ENCODE results near the gene TMPRSS11F. TPM values are rescaled to one million over a fixed set of nuclear protein-coding genes. Genes with fewer than 3 reads are reported as not detected.
A peak's percentile ranks its signal among the peaks of the same experiment; 100 is the strongest.
"Not testable (repeated sequence)": the region's sequence is repeated elsewhere in the genome, so short reads cannot be mapped to it uniquely, and the experiment has no call there.

The TMPRSS11F gene
- total RNA-seq, result not detected in 2 replicates

- H3K4me1 Mint-ChIP-seq (ENCODE audit: low read depth), result no peaks in the 10 kb centered on the region
- no peaks in the 10 kb centered on the region for H3K9me3 Mint-ChIP-seq
- H3K4me3 Mint-ChIP-seq (ENCODE audit: low read depth), result no peak within 1 kb of the TSS
- no peak for DNase-seq (ENCODE audit: low spot score)
- no peaks in the 10 kb centered on the region for H3K27me3 Mint-ChIP-seq (ENCODE audit: low read depth)
- intact Hi-C loops (cut with micrococcal nuclease), result no loop called here
- no peak within 1 kb of the TSS for H3K27ac Mint-ChIP-seq
- no peaks in the 10 kb centered on the region for H3K36me3 Mint-ChIP-seq (ENCODE audit: low read depth)
Observed at GRCh38 chr4:68129793-68130192, at the start of gene TMPRSS11F. Gene TMPRSS11F (minus strand): TSS chr4:68129869. CDS start chr4:68129820, 49 bp downstream.

DNA sequence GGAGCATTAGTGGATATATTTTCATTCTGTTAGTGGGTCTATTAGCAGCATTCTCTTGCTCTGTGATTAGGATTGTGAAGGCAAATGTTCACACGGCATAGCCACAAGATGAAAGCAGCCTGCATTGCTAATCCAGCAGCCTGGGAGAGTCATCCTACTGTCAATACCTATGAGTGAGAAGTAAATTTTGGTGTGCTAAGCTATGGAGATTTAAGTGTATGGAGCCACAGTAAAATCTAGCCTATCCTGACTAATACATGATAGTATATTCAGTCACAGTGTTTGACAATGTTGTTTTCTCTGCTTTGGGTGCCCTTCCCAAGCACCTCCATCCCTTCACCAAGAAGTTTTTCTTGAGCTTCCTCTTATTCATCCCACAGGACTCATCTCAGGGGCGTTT is 47.2 kb upstream of the TMPRSS11F start:
- intact Hi-C loops (cut with micrococcal nuclease), result loop anchor here (1.0 to 10.0 kb wide), 3 partner anchors 198 to 628 kb away; no protein-coding TSS in a partner anchor
- peaks cover 6% of the 10 kb centered on the region for H3K4me1 Mint-ChIP-seq (ENCODE audit: low read depth)
- peaks cover 2% of the 10 kb centered on the region for H3K27me3 Mint-ChIP-seq (ENCODE audit: low read depth)
- no peaks in the 10 kb centered on the region for H3K36me3 Mint-ChIP-seq (ENCODE audit: low read depth)
- DNase-seq (ENCODE audit: low spot score), result no peak
- H3K9me3 Mint-ChIP-seq, result no peaks in the 10 kb centered on the region
- no peak overlapping the region for H3K4me3 Mint-ChIP-seq (ENCODE audit: low read depth)
- no peak overlapping the region for H3K27ac Mint-ChIP-seq

DNA sequence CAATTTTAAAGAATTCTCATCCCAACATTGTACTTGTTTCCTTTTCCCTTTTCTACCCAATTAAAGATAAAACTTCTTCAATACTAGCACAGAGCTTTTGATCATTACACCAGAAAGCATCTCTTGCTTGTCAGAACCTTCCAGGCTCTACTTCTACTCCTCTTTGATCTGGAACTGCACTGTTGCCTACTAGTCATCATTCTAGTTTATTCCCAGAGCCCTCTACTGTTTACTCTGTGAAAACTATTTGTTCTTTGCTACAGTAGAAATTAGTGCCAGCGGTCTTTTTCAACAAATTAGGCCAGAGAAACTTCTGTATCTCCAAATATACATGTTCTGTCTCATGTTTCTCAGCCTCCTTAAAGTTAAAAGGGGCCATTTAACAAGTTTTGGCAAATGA is 46.8 kb upstream of the TMPRSS11F start:
- no peak overlapping the region for H3K27ac Mint-ChIP-seq
- intact Hi-C loops (cut with micrococcal nuclease), result loop anchor here (1.0 to 10.0 kb wide), 3 partner anchors 198 to 627 kb away; no protein-coding TSS in a partner anchor
- no peak overlapping the region for H3K4me3 Mint-ChIP-seq (ENCODE audit: low read depth)
- H3K9me3 Mint-ChIP-seq, result no peaks in the 10 kb centered on the region
- no peaks in the 10 kb centered on the region for H3K36me3 Mint-ChIP-seq (ENCODE audit: low read depth)
- peaks cover 6% of the 10 kb centered on the region for H3K4me1 Mint-ChIP-seq (ENCODE audit: low read depth)
- no peak for DNase-seq (ENCODE audit: low spot score)
- H3K27me3 Mint-ChIP-seq (ENCODE audit: low read depth), result peaks cover 4% of the 10 kb centered on the region

DNA sequence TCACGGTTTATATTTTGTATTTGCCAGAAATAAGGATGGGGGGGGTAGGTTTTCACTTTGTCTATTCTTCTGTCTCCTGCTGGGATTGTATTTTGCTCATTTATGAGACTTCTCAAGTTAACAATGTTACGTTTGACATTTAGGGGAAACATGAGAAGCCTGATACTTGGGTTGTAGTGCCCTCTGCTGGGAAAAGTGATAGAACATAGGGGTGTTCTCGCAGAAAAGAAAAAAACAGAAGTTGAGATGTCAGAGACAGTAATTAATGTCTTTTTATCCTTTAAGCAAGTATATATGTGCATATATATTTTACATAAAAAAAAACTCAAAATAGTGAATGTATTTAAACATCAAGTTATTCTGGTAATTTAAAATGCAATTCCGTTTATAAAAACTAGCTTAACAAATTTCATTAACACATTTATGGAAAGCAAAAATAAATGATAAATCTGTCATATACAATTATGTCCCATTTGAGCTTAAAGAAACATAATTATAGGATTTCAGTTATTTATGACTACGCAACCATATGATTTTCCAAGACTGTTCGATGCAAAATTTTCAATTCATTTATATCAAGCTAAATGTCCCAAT is 46.0 kb upstream of the TMPRSS11F start:
- Mint-ChIP-seq H3K27me3 (ENCODE audit: low read depth) (peaks cover 4% of the 10 kb centered on the region), H3K27ac (no peak overlapping the region), H3K4me1 (ENCODE audit: low read depth) (peaks cover 6% of the 10 kb centered on the region), H3K36me3 (ENCODE audit: low read depth) (no peaks in the 10 kb centered on the region), H3K9me3 (no peaks in the 10 kb centered on the region), H3K4me3 (ENCODE audit: low read depth) (no peak overlapping the region)
- DNase-seq (ENCODE audit: low spot score), result peak; percentile 18
- intact Hi-C loops (cut with micrococcal nuclease), result loop anchor here (1.0 to 10.0 kb wide), 5 partner anchors 187 to 626 kb away; partner anchors contain the start of gene UBA6

DNA sequence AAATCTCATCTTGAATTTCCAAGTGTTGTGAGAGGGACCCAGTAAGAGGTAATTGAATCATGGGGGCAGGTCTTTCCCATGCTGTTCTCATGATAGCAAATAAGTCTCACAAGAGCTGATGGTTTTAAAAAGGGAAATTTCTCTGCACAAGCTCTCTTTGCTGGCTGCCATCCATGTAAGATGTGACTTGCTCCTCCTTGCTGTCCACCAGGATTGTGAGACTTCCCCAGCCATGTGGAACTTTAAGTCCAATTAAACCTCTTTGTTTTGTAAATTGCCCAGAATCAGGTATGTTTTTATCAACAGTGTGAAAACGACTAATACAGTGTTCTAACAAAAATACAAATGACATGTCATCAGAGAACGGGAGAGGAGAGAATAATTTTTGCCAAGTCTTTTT is 44.7 kb upstream of the TMPRSS11F start:
- not testable (repeated sequence) for H3K27me3 Mint-ChIP-seq (ENCODE audit: low read depth); H3K4me1 Mint-ChIP-seq (ENCODE audit: low read depth); H3K9me3 Mint-ChIP-seq; H3K36me3 Mint-ChIP-seq (ENCODE audit: low read depth); H3K27ac Mint-ChIP-seq; H3K4me3 Mint-ChIP-seq (ENCODE audit: low read depth); DNase-seq (ENCODE audit: low spot score)
- intact Hi-C loops (cut with micrococcal nuclease), result loop anchor here (10.0 kb wide), 1 partner anchor 200 kb away; no protein-coding TSS in a partner anchor

GRCh38 chr4:68172147-68172546 is 42.5 kb upstream of the TMPRSS11F start:
- DNase-seq (ENCODE audit: low spot score); H3K4me3 Mint-ChIP-seq (ENCODE audit: low read depth); H3K4me1 Mint-ChIP-seq (ENCODE audit: low read depth); H3K27ac Mint-ChIP-seq; H3K36me3 Mint-ChIP-seq (ENCODE audit: low read depth); H3K9me3 Mint-ChIP-seq; H3K27me3 Mint-ChIP-seq (ENCODE audit: low read depth): not testable (repeated sequence)
- intact Hi-C loops (cut with micrococcal nuclease), result loop anchor here (10.0 kb wide), 1 partner anchor 203 kb away; no protein-coding TSS in a partner anchor

DNA sequence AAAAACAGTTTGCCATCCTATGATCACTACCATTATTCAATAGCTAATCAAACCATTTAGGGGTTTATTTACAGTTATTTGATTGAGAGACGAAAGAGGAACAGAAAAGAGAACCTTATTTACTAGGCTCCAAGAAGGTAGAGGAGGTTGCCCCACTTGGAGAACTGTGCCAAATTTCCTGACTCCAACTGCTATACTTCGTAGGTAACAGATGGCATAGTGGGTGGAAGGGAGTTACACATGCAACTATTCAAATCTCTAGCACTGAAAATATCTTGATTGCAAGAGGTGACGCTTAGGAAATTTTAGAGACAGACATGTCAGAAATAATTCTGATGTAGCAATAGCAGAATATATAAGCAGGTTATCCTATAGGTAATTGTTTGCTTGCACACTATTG is 38.0 kb upstream of the TMPRSS11F start:
- Mint-ChIP-seq H3K36me3 (ENCODE audit: low read depth) (no peaks in the 10 kb centered on the region), H3K9me3 (no peaks in the 10 kb centered on the region), H3K4me1 (ENCODE audit: low read depth) (peaks cover 5% of the 10 kb centered on the region), H3K27me3 (ENCODE audit: low read depth) (peaks cover 3% of the 10 kb centered on the region), H3K4me3 (ENCODE audit: low read depth) (no peak overlapping the region), H3K27ac (no peak overlapping the region)
- intact Hi-C loops (cut with micrococcal nuclease), result no loop called here
- DNase-seq (ENCODE audit: low spot score), result no peak

GRCh38 chr4:68167166-68167565 is 37.5 kb upstream of the TMPRSS11F start:
- Mint-ChIP-seq H3K4me3 (ENCODE audit: low read depth) (no peak overlapping the region), H3K27me3 (ENCODE audit: low read depth) (peaks cover 3% of the 10 kb centered on the region), H3K4me1 (ENCODE audit: low read depth) (peaks cover 5% of the 10 kb centered on the region), H3K27ac (no peak overlapping the region), H3K36me3 (ENCODE audit: low read depth) (no peaks in the 10 kb centered on the region), H3K9me3 (no peaks in the 10 kb centered on the region)
- DNase-seq (ENCODE audit: low spot score), result no peak
- intact Hi-C loops (cut with micrococcal nuclease), result no loop called here

- no peak overlapping the region for H3K27ac Mint-ChIP-seq
- peaks cover 5% of the 10 kb centered on the region for H3K4me1 Mint-ChIP-seq (ENCODE audit: low read depth)
- H3K9me3 Mint-ChIP-seq, result no peaks in the 10 kb centered on the region
- H3K4me3 Mint-ChIP-seq (ENCODE audit: low read depth), result no peak overlapping the region
- no peak for DNase-seq (ENCODE audit: low spot score)
- intact Hi-C loops (cut with micrococcal nuclease), result no loop called here
- peaks cover 6% of the 10 kb centered on the region for H3K27me3 Mint-ChIP-seq (ENCODE audit: low read depth)
- no peaks in the 10 kb centered on the region for H3K36me3 Mint-ChIP-seq (ENCODE audit: low read depth)
Observed at GRCh38 chr4:68163754-68164153, 34.1 kb upstream of the TMPRSS11F start.

DNA sequence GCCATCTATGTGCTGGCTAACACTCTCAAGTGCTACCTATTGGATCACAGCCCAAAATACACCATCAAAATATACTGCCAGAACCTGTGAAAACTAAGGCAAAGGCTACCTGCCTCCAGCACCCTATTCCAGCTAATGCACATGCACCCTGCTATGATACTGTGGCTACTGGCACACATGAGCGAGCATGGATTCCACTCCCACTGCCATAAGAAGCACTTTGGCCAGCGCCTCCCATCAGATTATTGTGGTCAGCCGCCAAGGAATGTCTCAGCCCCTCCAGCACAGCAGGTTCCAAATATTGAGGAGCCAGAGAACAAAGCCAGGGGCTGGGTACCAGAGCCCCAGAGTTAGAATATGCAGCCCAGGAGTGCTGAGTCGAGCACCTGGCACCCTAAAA is 32.5 kb upstream of the TMPRSS11F start:
- Mint-ChIP-seq H3K36me3 (ENCODE audit: low read depth) (no peaks in the 10 kb centered on the region), H3K4me3 (ENCODE audit: low read depth) (no peak overlapping the region), H3K9me3 (no peaks in the 10 kb centered on the region), H3K27ac (no peak overlapping the region), H3K4me1 (ENCODE audit: low read depth) (peaks cover 5% of the 10 kb centered on the region), H3K27me3 (ENCODE audit: low read depth) (peaks cover 9% of the 10 kb centered on the region)
- intact Hi-C loops (cut with micrococcal nuclease), result no loop called here
- DNase-seq (ENCODE audit: low spot score), result no peak

DNA sequence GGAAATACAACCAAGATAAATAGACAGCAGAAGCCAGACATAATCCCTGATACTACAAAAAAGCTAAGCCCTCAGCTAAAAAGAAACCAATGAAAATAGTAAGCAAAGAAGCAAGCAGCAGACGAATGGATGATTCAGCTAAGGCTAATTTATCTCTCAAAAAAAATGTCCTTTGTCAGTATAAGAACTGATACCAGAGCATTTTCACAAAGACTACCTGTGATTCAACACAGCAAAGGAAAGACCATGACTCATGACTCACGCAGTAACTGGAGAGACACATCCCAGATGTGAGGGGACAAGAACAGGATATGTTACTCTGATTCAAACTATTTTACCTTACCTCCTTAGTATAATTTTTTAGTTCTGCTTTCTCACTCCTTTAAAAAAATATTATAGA is 22.7 kb upstream of the TMPRSS11F start:
- Mint-ChIP-seq H3K9me3 (no peaks in the 10 kb centered on the region), H3K27ac (no peak overlapping the region), H3K4me3 (ENCODE audit: low read depth) (no peak overlapping the region), H3K36me3 (ENCODE audit: low read depth) (no peaks in the 10 kb centered on the region), H3K27me3 (ENCODE audit: low read depth) (no peaks in the 10 kb centered on the region), H3K4me1 (ENCODE audit: low read depth) (peaks cover 2% of the 10 kb centered on the region)
- intact Hi-C loops (cut with micrococcal nuclease), result no loop called here
- DNase-seq (ENCODE audit: low spot score), result no peak

DNA sequence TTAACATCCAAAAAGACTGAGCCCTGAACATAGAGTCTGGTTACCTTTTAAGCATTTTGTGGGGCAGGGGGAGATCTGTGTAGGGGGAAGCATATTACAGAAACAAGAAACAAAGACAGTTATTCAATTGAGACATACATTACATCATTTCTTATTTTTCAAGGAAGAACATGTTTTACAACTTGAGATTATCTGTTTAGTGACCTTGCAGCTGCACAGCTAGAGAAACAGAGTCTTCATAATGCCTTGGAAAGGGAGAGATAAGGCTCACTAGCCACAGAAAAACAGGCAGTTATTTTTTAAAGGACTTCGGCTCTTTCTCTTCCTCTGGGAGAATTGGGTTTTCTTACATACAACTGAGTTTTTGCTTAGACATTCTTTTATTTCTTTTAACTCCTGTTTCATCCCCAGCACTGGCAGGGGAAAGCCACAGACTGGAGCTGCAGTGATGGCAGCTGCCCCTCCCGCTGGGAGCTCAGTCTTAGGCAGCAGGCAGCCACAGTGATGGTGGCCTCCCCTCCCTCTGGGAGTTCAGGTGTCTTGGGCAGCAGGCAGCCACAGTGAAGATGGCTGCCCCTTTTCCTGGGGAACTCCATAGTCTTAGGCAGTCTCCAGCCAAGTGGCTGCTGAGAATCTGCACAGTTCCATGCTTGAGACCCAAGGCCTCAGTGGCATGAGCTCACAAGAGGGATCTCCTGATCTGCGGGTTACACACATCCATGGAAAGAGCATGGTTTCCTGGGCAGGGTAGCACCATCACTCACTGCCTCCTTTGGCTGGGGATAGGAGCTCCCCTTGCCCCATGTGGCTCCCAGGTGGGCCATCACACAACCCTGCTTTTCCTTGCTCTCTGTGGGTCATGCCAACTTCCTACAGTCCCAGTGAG is 19.4 kb upstream of the TMPRSS11F start:
- intact Hi-C loops (cut with micrococcal nuclease), result no loop called here

GRCh38 chr4:68147079-68147478 is 17.4 kb upstream of the TMPRSS11F start:
- intact Hi-C loops (cut with micrococcal nuclease), result no loop called here
- DNase-seq (ENCODE audit: low spot score), result no peak
- no peaks in the 10 kb centered on the region for H3K9me3 Mint-ChIP-seq
- no peaks in the 10 kb centered on the region for H3K27me3 Mint-ChIP-seq (ENCODE audit: low read depth)
- no peak overlapping the region for H3K4me3 Mint-ChIP-seq (ENCODE audit: low read depth)
- H3K36me3 Mint-ChIP-seq (ENCODE audit: low read depth), result no peaks in the 10 kb centered on the region
- H3K27ac Mint-ChIP-seq, result no peak overlapping the region
- H3K4me1 Mint-ChIP-seq (ENCODE audit: low read depth), result no peaks in the 10 kb centered on the region

More for the DNA sequence above, 19.4 kb upstream of the TMPRSS11F start:
- no peaks in the 10 kb centered on the region for H3K27me3 Mint-ChIP-seq (ENCODE audit: low read depth)
- H3K4me1 Mint-ChIP-seq (ENCODE audit: low read depth), result peaks cover 2% of the 10 kb centered on the region
- H3K9me3 Mint-ChIP-seq, result no peaks in the 10 kb centered on the region
- H3K4me3 Mint-ChIP-seq (ENCODE audit: low read depth), result no peak overlapping the region
- no peak for DNase-seq (ENCODE audit: low spot score)
- no peaks in the 10 kb centered on the region for H3K36me3 Mint-ChIP-seq (ENCODE audit: low read depth)
- H3K27ac Mint-ChIP-seq, result no peak overlapping the region

All from activated T-helper 2 cell treated with anti-CD3 and anti-CD28 coated beads, Interferon-gamma antibody, Interleukin-2, Interleukin-4, amounts not matched to agents 10 μg/mL and 5 μg/mL and 100 μg/mL, durations not matched to agents 14 hours and 24 hours and 36 hours (primary cell).